Measurements from ENCODE around the gene CD63.

GRCh38 chr12:55716582-55716957 is 12.2 kb downstream of the CD63 start:
- TF ChIP-seq POLR2AphosphoS5 (IDR thresholded peaks at IDR 0.05) (no peak), CTCF (IDR thresholded peaks at IDR 0.05 in 8 of 11, conservative IDR thresholded peaks at IDR 0.05 in 3 of 11) (peak in 2 of 11 experiments; percentile 8 to 17), POLR2A (IDR thresholded peaks at IDR 0.05) (no peak)

All from spleen (tissue), 7 donors.